A549 (cell line): Measurements from ENCODE around the gene ADAM8. TPM values are rescaled to one million over a fixed set of nuclear protein-coding genes. Genes with fewer than 3 reads are reported as not detected.

Experiments used
- ATAC-seq, 2 experiments: fragments of 200-7000 bp in 1 of 2; fragments of >200 bp in 1 of 2; cut with Nextera tagmentation in 1 of 2; cut with Tn5 transposase in 1 of 2; 3 replicates each; pipeline versions ENCODE4 v1.8.0 to v1.9.1; 2018 to 2020; ENCODE audit warnings: mild to moderate bottlenecking in 1 of 2, moderate library complexity in 1 of 2
- CTCF ChIA-PET: fragments of 300-600 bp; sonication (Branson Sonifier 250); formaldehyde crosslinking; extraction: SDS; loops from one replicate; lab custom pipeline; 2021; ENCODE audit warnings: antibody characterized with exemption, inconsistent platforms; lab: Yijun Ruan, JAX
- POLR2A ChIA-PET: fragments of 350-600 bp; formaldehyde crosslinking; extraction: SDS; loops from one replicate; lab custom pipeline; 2021; ENCODE audit warnings: antibody characterized with exemption, inconsistent platforms; lab: Yijun Ruan, JAX
- DNase-seq, 2 experiments: peaks; one replicate each; pipeline versions ENCODE4 v3.0.0 to v3.0.0-alpha.2; 2011 to 2016; ENCODE audit warnings: low read depth in 1 of 2, low spot score in 1 of 2
- FAIRE-seq: peaks from 2 replicates; lab custom pipeline; 2011; peaks lifted over from hg19 to GRCh38; lab: Jason Lieb, UNC
- H3K27ac ChIP-seq, 2 experiments: fragments of >200 bp; sonication (Bioruptor Twin); formaldehyde crosslinking; 3 replicates each; pipeline ENCODE4 v1.5.1; 2016 to 2017
- H3K4me1 ChIP-seq: fragments of >200 bp; sonication (Bioruptor Twin); formaldehyde crosslinking; 3 replicates; pipeline ENCODE4 v1.6.1; 2016
- H3K4me2 ChIP-seq: fragments of >200 bp; sonication (Bioruptor Twin); formaldehyde crosslinking; 3 replicates; pipeline ENCODE4 v1.6.1; 2016
- H3K4me3 ChIP-seq: fragments of >200 bp; sonication (Bioruptor Twin); formaldehyde crosslinking; 3 replicates; pipeline ENCODE4 v1.5.1; 2016
- H3K9me3 ChIP-seq: fragments of >200 bp; sonication (Bioruptor Twin); formaldehyde crosslinking; 3 replicates; pipeline ENCODE4 v1.6.1; 2016
- BHLHE40 ChIP-seq: IDR thresholded peaks from 2 replicates; pipeline ENCODE4 v1.6.1; 2012; ENCODE audit warnings: low read depth, low read length, inconsistent platforms
- CBX2 ChIP-seq: fragments of 200-600 bp; sonication (generic); IDR thresholded peaks from 2 replicates; pipeline ENCODE4 v1.6.1; 2016; ENCODE audit warnings: low read depth, mild to moderate bottlenecking, borderline replicate concordance
- CBX8 ChIP-seq: fragments of 200-600 bp; sonication (generic); IDR thresholded peaks from 2 replicates; pipeline ENCODE4 v1.6.1; 2016
- CEBPB ChIP-seq, 2 experiments: fragments of >200 bp in 1 of 2; sonication (Bioruptor Twin) in 1 of 2; formaldehyde crosslinking in 1 of 2; IDR thresholded peaks; 2 replicates each; pipeline ENCODE4 v1.6.1; 2012 to 2016
- ELK1 ChIP-seq: fragments of 150-350 bp; IDR thresholded peaks from 2 replicates; pipeline ENCODE4 v1.6.1; 2014; ENCODE audit warnings: low read depth, mild to moderate bottlenecking, low read length
- EP300 ChIP-seq, 2 experiments: fragments of >200 bp; sonication (Bioruptor Twin); formaldehyde crosslinking; IDR thresholded peaks; 2 replicates in 1 of 2; 3 replicates in 1 of 2; pipeline ENCODE4 v1.6.1; 2016 to 2017
- FOSB ChIP-seq: fragments of 250-450 bp; sonication (Bioruptor Pico); IDR thresholded peaks from 2 replicates; pipeline ENCODE4 v1.5.0; 2020; ENCODE audit warnings: mild to moderate bottlenecking, moderate library complexity
- HMGXB4 ChIP-seq: fragments of 250-450 bp; sonication (Bioruptor Pico); IDR thresholded peaks from 2 replicates; pipeline ENCODE4 v1.5.0; 2021; ENCODE audit warnings: mild to moderate bottlenecking, moderate library complexity, borderline replicate concordance
- HOXB13 ChIP-seq: fragments of 250-450 bp; sonication (Bioruptor Pico); IDR thresholded peaks from 2 replicates; pipeline ENCODE4 v1.5.0; 2020; ENCODE audit warnings: low read depth, mild to moderate bottlenecking, moderate library complexity
- KDM5A ChIP-seq: fragments of 200-600 bp; sonication (generic); IDR thresholded peaks from 2 replicates; pipeline ENCODE4 v1.6.1; 2016; ENCODE audit warnings: antibody characterized with exemption, mild to moderate bottlenecking
- MAFK ChIP-seq: fragments of 450-650 bp; IDR thresholded peaks from 2 replicates; pipeline ENCODE4 v1.6.1; 2014; ENCODE audit not compliant: partially characterized antibody
- MAZ ChIP-seq: fragments of 150-350 bp; IDR thresholded peaks from 2 replicates; pipeline ENCODE4 v1.6.1; 2014; ENCODE audit warnings: antibody characterized with exemption, low read depth, low read length, borderline replicate concordance
- MYC ChIP-seq: IDR thresholded peaks from 2 replicates; pipeline ENCODE4 v1.6.1; 2012; ENCODE audit warnings: mild to moderate bottlenecking, inconsistent platforms, low read length, improper control_type of control experiment, borderline replicate concordance
- NPAS2 ChIP-seq: fragments of 250-450 bp; sonication (Bioruptor Pico); IDR thresholded peaks from 2 replicates; pipeline ENCODE4 v1.8.0; 2022; ENCODE audit warnings: mild to moderate bottlenecking, moderate library complexity, borderline replicate concordance
- PBX3 ChIP-seq: IDR thresholded peaks from 2 replicates; pipeline ENCODE4 v1.6.1; 2012
- POLR2A ChIP-seq: IDR thresholded peaks from 2 replicates; pipeline ENCODE4 v1.6.1; 2012; ENCODE audit warnings: mild to moderate bottlenecking, low read length
- SMC3 ChIP-seq: fragments of >200 bp; sonication (Bioruptor Twin); formaldehyde crosslinking; IDR thresholded peaks from 3 replicates; pipeline ENCODE4 v1.6.1; 2018; ENCODE audit warnings: inconsistent platforms
- SREBF2 ChIP-seq: fragments of 450-650 bp; IDR thresholded peaks from 2 replicates; pipeline ENCODE4 v1.6.1; 2014; ENCODE audit warnings: mild to moderate bottlenecking, moderate library complexity
- ZC3H11A ChIP-seq: fragments of 450-650 bp; IDR thresholded peaks from 2 replicates; pipeline ENCODE4 v1.6.1; 2014; ENCODE audit warnings: antibody characterized with exemption, mild to moderate bottlenecking
- ZFP36 ChIP-seq: fragments of 450-650 bp; IDR thresholded peaks from 2 replicates; pipeline ENCODE4 v1.6.1; 2014; ENCODE audit warnings: borderline replicate concordance; ENCODE audit not compliant: partially characterized antibody
- WGBS: methylation state at CpG from one replicate; pipeline ENCODE4 v1.1.6; 2017; ENCODE audit errors: missing lambda C conversion rate; 5-methylcytosine and 5-hydroxymethylcytosine counted together
- polyA plus RNA-seq, 4 experiments: library from polyadenylated mRNA; depleted of rRNA in 3 of 4; stranded (reverse); fragments of >200 nt; fragmentation: RNase III in 1 of 4; extraction: RNeasy Plus Mini Kit Qiagen cat#74134 plus additional on column Dnase treatment in 1 of 4; gene quantifications; 2 replicates in 3 of 4; 3 replicates in 1 of 4; pipeline ENCODE4 v1.2.3, GENCODE V29; 2011 to 2017
- TF ChIP-seq, protein P1 (sequence below): fragments of >200 bp; sonication (Bioruptor Twin); formaldehyde crosslinking; IDR thresholded peaks from 2 replicates; pipeline ENCODE4 v1.6.1; 2016

The ADAM8 gene
- polyA plus RNA-seq, 2 of the 4 experiments (the other 2 are of a cell fraction) = 1.4 to 4.1 TPM

DNA sequence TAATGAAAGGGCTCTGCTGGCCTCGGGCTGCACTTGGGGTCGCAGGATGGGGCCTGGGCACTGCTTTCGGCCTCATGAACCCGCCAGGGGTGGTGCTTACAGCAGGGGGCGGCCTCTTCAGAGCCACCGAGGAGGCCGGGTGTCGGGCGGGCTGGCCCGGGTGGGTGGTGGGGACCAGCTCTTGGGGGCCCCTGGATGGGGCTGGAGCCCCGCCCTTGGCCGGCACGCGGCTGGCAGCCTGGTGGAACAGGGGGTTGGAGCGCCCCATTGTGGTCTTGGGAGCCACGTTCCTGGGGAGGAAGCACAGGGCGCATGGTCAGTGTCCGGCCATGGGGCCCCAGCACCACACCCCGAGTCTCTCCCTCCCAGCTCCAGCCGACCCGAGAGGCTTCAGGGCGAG, 8.8 kb downstream of the ADAM8 start:
- CTCF ChIA-PET = interaction anchor here (1.2 to 3.1 kb wide), 3 partner anchors 8 to 40 kb away, joined by 3 to 9 read pairs (median 4); partner anchors contain the start of gene ADAM8
- ATAC-seq (no peak), FAIRE-seq (no peak)

GRCh38 chr10:133267293-133267692, 9.4 kb downstream of the ADAM8 start:
- POLR2A ChIA-PET = no interaction called here
- FAIRE-seq = no peak

More for the DNA sequence above, 8.8 kb downstream of the ADAM8 start:
- H3K4me2 ChIP-seq = no peak overlapping the region
- 87% methylated on average over 6 of the region's 22 CpGs for WGBS
- H3K27ac ChIP-seq = no peak overlapping the region
- TF ChIP-seq, protein P1, sequence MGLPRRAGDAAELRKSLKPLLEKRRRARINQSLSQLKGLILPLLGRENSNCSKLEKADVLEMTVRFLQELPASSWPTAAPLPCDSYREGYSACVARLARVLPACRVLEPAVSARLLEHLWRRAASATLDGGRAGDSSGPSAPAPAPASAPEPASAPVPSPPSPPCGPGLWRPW = no peak
- TF ChIP-seq ELK1 (no peak), CEBPB (IDR thresholded peaks at IDR 0.05) (no peak), PBX3 (no peak), EP300 (IDR thresholded peaks at IDR 0.05) (no peak), NPAS2 (CRISPR knock-in tag) (no peak), HOXB13 (CRISPR knock-in tag) (no peak), POLR2A (no peak), KDM5A (no peak), ZFP36 (no peak)
- H3K4me1 ChIP-seq = peaks cover 20% of the 10 kb centered on the region
- no peak overlapping the region for H3K4me3 ChIP-seq
- POLR2A ChIA-PET = no interaction called here
- no peaks in the 10 kb centered on the region for H3K9me3 ChIP-seq
- no peak for DNase-seq

More at GRCh38 chr10:133267293-133267692, 9.4 kb downstream of the ADAM8 start:
- ATAC-seq = no peak
- H3K9me3 ChIP-seq = no peaks in the 10 kb centered on the region
- no peak for DNase-seq
- H3K4me2 ChIP-seq = no peak overlapping the region
- H3K27ac ChIP-seq = no peak overlapping the region
- CTCF ChIA-PET = interaction anchor here (1.2 kb wide), 2 partner anchors 9 to 26 kb away, joined by 3 to 4 read pairs; partner anchors contain the start of gene ADAM8
- 93% methylated on average over 5 of the region's 14 CpGs for WGBS
- H3K4me3 ChIP-seq = no peak overlapping the region
- TF ChIP-seq CBX2 = no peak
- no peak for TF ChIP-seq ZC3H11A
- TF ChIP-seq MAFK = no peak
- TF ChIP-seq, protein P1 = no peak
- TF ChIP-seq MAZ = no peak
- TF ChIP-seq MYC = no peak
- no peak for TF ChIP-seq CBX8
- no peak for TF ChIP-seq SMC3
- TF ChIP-seq HMGXB4 (CRISPR knock-in tag) = no peak
- TF ChIP-seq SREBF2 = no peak
- no peak for TF ChIP-seq PBX3
- TF ChIP-seq FOSB (CRISPR knock-in tag) = no peak
- no peak for TF ChIP-seq BHLHE40
- peaks cover 23% of the 10 kb centered on the region for H3K4me1 ChIP-seq
